ENCODE measurements around the gene KLHDC4.

DNA sequence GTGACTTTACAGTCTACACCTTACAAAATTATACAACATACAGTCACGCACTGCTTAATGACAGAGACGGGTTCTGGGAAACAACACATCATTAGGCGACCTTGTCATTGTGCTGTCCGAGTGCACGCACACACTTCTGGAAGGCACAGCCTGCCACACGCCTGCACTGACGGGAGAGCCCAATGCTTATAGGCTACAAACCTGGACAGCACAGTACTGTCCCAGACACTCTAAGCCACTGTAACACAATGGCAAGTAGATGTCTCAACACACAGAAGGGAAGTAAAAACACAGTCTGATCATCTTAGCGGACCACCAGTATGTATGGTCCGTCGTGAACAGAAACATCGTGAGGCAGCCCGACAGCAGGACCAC, 29.8 kb downstream of the KLHDC4 start:
- TF ChIP-seq KDM1A (IDR thresholded peaks at IDR 0.05; ENCODE audit: low read depth) (no peak), MAFK (IDR thresholded peaks at IDR 0.05; ENCODE audit: partially characterized antibody) (no peak), CTCF (IDR thresholded peaks at IDR 0.05) (no peak), RAD21 (conservative IDR thresholded peaks at IDR 0.05 in 1 of 2, IDR thresholded peaks at IDR 0.05 in 1 of 2) (no peak), E2F6 (IDR thresholded peaks at IDR 0.05; ENCODE audit: borderline replicate concordance, low read depth) (no peak), CBX8 (IDR thresholded peaks at IDR 0.05) (no peak), EHMT2 (IDR thresholded peaks at IDR 0.05; ENCODE audit: low read depth) (no peak), RNF2 (IDR thresholded peaks at IDR 0.05; ENCODE audit: borderline replicate concordance, low read depth) (no peak), ZFP36 (IDR thresholded peaks at IDR 0.05; ENCODE audit: borderline replicate concordance, partially characterized antibody) (no peak), CHD4 (IDR thresholded peaks at IDR 0.05; ENCODE audit: borderline replicate concordance) (no peak)
- TF ChIP-seq, protein P1, sequence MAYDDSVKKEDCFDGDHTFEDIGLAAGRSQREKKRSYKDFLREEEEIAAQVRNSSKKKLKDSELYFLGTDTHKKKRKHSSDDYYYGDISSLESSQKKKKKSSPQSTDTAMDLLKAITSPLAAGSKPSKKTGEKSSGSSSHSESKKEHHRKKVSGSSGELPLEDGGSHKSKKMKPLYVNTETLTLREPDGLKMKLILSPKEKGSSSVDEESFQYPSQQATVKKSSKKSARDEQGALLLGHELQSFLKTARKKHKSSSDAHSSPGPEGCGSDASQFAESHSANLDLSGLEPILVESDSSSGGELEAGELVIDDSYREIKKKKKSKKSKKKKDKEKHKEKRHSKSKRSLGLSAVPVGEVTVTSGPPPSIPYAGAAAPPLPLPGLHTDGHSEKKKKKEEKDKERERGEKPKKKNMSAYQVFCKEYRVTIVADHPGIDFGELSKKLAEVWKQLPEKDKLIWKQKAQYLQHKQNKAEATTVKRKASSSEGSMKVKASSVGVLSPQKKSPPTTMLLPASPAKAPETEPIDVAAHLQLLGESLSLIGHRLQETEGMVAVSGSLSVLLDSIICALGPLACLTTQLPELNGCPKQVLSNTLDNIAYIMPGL (CRISPR knock-in tag; IDR thresholded peaks at IDR 0.05; ENCODE audit: borderline replicate concordance) = no peak
